Mesodermal cell (in vitro differentiated cells): ENCODE data around the gene INSIG1.

Source experiments
- H3K27ac ChIP-seq: 2 replicates; pipeline ENCODE4 v1.7.0; 2013; ENCODE audit warnings: mild to moderate bottlenecking, low read depth, low read length, moderate library complexity; ENCODE audit not compliant: severe bottlenecking
- H3K36me3 ChIP-seq: 2 replicates; pipeline ENCODE4 v1.7.1; 2013; ENCODE audit warnings: mild to moderate bottlenecking, low read length, moderate library complexity; ENCODE audit not compliant: control insufficient read depth, insufficient read depth
- H3K4me1 ChIP-seq: one replicate; pipeline ENCODE4 v1.7.1; 2013; ENCODE audit warnings: mild to moderate bottlenecking, low read length; ENCODE audit not compliant: insufficient read depth, control insufficient read depth, poor library complexity, severe bottlenecking
- H3K4me3 ChIP-seq: 2 replicates; pipeline ENCODE4 v1.7.0; 2013; ENCODE audit warnings: low read length, control low read depth, mild to moderate bottlenecking; ENCODE audit not compliant: insufficient read depth, poor library complexity, severe bottlenecking; ENCODE audit errors: extremely low read depth
- H3K9me3 ChIP-seq: 2 replicates; pipeline ENCODE4 v1.7.1; 2013; ENCODE audit warnings: mild to moderate bottlenecking, low read length, moderate library complexity; ENCODE audit not compliant: control insufficient read depth
- WGBS, 2 experiments: methylation state at CpG; one replicate each; pipeline ENCODE4 v1.1.5; 2013; ENCODE audit warnings: missing lambda C conversion rate in 2 of 2; ENCODE audit not compliant: insufficient coverage in 2 of 2; 5-methylcytosine and 5-hydroxymethylcytosine counted together

INSIG1 gene

GRCh38 chr7:155266440-155266839 lies 31.2 kb upstream of the INSIG1 start:
- Histone ChIP-seq H3K27ac (no peak overlapping the region), H3K9me3 (no peaks in the 10 kb centered on the region), H3K4me3 (no peak overlapping the region), H3K36me3 (no peaks in the 10 kb centered on the region), H3K4me1 (no peaks in the 10 kb centered on the region)
- 88 to 91% methylated on average over 6 to 9 of the region's 9 CpGs for WGBS, 2 experiments

DNA sequence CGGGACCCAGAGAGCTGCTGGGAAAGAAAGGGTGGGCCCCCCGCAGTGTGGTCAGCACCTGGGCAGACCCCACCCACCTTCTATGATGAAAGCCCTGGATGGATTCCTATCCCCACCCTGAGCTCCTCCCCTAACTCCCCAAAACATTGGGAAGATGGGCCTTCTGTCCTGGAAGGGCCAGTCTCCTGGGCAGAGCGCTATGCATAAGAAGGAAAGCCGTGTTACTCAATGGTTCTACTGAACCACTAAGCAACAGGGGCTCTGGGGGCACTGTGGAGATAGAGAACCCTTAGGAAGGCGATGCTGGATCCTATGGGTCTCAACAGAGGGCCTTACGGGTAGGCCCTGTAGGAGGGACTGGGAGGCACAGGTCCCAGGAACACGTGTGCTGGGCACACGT lies 30.7 kb upstream of the INSIG1 start:
- Histone ChIP-seq H3K27ac (no peak overlapping the region), H3K9me3 (no peaks in the 10 kb centered on the region), H3K4me1 (no peaks in the 10 kb centered on the region), H3K4me3 (no peak overlapping the region), H3K36me3 (no peaks in the 10 kb centered on the region)
- 82 to 91% methylated on average over 5 to 7 of the region's 8 CpGs for WGBS, 2 experiments

DNA sequence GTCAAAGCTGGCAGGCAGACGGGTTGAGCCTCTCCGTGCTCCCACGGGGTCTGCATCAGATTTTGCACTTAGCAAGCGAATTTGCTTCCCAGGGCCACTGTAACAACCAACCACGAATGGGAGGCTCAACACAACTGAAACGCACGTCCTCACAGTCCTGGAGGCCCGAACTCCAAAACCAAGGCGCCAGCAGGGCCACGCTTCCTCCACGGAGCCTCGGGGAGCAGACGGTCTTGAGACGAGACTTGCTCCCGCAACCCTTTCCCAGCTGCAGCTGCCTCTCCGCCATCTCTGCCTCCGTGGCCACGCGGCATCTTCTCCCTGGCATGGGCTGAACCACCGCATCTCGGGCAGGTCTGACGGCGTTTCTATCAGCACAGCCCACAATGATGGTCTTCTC lies 30.2 kb upstream of the INSIG1 start:
- WGBS, 2 experiments: 93 to 94% methylated on average over 23 of the region's 23 CpGs
- no peaks in the 10 kb centered on the region for H3K9me3 ChIP-seq
- H3K4me1 ChIP-seq: no peaks in the 10 kb centered on the region
- no peak overlapping the region for H3K4me3 ChIP-seq
- H3K27ac ChIP-seq: no peak overlapping the region
- H3K36me3 ChIP-seq: no peaks in the 10 kb centered on the region

GRCh38 chr7:155268211-155268610 lies 29.5 kb upstream of the INSIG1 start:
- Histone ChIP-seq H3K4me1 (no peaks in the 10 kb centered on the region), H3K9me3 (no peaks in the 10 kb centered on the region), H3K36me3 (no peaks in the 10 kb centered on the region), H3K4me3 (no peak overlapping the region), H3K27ac (no peak overlapping the region)
- 90 to 94% methylated on average over 9 to 12 of the region's 12 CpGs for WGBS, 2 experiments

DNA sequence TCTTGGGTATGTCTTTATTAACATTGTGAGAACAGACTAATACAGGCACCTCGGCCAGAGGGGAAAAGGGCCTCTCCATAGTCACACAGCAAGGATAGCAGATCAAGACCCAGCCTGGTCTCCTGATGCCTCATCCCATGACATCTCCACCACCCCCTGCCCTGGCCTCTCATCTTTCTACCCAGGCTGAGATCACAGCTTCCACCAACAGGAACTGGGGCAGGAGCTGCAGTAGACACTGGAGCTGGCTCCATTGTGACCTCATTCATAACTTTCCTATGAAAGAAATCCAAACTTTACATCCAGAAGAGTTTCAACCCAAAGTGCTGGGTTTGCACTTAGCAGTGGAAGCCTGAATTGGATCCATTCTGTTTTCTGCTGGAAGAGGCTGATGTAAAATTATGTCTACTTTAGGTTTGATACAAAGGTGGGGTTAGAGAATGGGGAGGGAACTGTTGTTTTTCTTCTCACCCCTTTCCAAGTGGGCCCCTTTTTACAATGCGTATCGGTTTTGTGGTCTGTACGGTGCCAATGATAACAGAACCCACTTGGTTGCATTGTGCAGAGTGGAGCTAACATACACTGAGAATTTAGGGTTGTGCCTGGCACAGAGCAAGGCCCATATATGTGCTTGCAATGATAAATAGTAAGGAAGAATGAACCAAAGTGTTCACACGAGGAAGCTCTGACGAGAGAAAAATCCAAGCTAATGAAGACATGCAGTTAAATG lies 28.6 kb upstream of the INSIG1 start:
- 98 to 100% methylated on average over 4 to 6 of the region's 6 CpGs for WGBS, 2 experiments
- Histone ChIP-seq H3K27ac (no peak overlapping the region), H3K36me3 (no peaks in the 10 kb centered on the region), H3K4me1 (no peaks in the 10 kb centered on the region), H3K9me3 (no peaks in the 10 kb centered on the region), H3K4me3 (no peak overlapping the region)

- WGBS, 2 experiments: 86 to 94% methylated on average over 14 to 19 of the region's 20 CpGs
- Histone ChIP-seq H3K4me1 (no peaks in the 10 kb centered on the region), H3K9me3 (no peaks in the 10 kb centered on the region), H3K27ac (no peak overlapping the region), H3K4me3 (no peak overlapping the region), H3K36me3 (no peaks in the 10 kb centered on the region)
Observed at GRCh38 chr7:155269766-155270585, 27.7 kb upstream of the INSIG1 start.

- Histone ChIP-seq H3K4me3 (no peak overlapping the region), H3K4me1 (no peaks in the 10 kb centered on the region), H3K36me3 (no peaks in the 10 kb centered on the region), H3K27ac (no peak overlapping the region), H3K9me3 (no peaks in the 10 kb centered on the region)
- 73 to 100% methylated on average over 1 of the region's 3 CpGs for WGBS, 2 experiments
Observed at GRCh38 chr7:155270861-155271260, 26.8 kb upstream of the INSIG1 start.

DNA sequence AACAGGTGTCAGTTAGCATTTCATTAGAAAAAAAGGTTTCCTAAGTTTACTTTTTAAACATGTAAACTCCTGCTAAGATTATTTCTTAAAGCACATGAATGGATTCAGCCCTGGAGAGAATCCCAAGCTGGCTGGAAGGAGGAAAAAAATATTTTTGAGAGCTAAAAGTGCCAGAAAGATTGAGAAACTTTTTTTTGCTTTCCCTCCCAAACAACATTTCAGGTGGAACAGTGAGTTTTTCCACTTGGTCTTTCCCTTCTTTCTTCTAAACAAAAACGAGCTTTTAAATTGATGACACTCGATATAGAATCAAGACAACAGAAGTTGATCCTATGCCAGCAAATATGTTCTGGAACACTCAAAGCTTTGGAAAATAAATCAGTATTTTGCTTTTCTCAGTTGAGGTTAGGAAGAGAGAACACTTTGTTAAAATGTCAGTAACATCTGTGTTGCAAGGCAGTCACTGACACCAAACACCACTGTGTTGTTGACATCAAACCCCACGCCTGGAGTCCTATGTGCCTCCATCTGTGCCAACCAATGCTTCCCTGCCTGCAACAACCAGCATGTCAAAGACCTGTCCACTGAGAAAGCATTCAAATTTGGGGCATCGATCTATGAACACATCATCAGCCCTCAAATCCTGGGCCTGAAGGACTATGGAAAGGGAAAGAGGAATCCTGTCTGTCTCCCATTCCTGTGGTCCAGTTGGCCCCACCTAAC lies 22.9 kb upstream of the INSIG1 start:
- WGBS, 2 experiments: 86 to 92% methylated on average over 2 of the region's 4 CpGs
- H3K9me3 ChIP-seq: no peaks in the 10 kb centered on the region
- no peaks in the 10 kb centered on the region for H3K36me3 ChIP-seq
- H3K27ac ChIP-seq: no peak overlapping the region
- no peaks in the 10 kb centered on the region for H3K4me1 ChIP-seq
- no peak overlapping the region for H3K4me3 ChIP-seq

DNA sequence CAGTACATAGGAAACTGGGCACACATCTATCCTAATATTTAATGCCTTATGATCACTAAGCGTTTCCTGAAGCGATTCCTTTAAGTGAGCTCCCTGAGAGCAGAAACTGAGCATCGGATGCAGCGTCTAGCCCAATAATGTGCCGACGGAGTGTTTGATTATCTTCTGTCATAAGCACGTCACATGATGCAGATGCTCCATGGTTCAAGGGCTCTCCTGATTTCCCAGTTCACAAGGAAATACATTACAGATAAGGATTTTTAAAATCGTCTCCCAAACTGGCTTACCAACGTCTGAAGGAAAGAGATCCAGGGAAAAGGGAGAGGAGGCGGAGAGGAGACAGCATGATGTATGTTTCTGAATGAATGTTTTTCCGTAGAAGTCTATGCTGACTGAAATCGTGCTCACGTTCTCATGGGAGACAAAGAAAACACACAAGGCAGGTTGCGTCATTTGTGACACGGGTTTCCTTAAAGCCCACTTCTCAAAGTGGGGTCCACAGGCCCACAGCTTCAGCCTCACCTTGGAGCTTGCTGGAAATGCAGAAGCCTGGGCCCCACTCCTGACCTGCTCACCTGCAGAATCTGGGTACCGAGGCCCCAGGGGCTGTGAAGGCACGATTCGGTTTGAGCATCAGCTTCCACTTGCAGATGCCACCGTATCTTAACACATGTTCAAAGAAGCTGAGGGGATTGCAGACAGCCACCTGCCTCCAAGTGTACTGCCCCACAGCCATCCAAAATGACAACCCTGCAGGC lies 21.5 kb upstream of the INSIG1 start:
- no peaks in the 10 kb centered on the region for H3K36me3 ChIP-seq
- no peaks in the 10 kb centered on the region for H3K9me3 ChIP-seq
- no peak overlapping the region for H3K4me3 ChIP-seq
- no peaks in the 10 kb centered on the region for H3K4me1 ChIP-seq
- H3K27ac ChIP-seq: no peak overlapping the region
- 95% methylated on average over 18 to 19 of the region's 19 CpGs for WGBS, 2 experiments

DNA sequence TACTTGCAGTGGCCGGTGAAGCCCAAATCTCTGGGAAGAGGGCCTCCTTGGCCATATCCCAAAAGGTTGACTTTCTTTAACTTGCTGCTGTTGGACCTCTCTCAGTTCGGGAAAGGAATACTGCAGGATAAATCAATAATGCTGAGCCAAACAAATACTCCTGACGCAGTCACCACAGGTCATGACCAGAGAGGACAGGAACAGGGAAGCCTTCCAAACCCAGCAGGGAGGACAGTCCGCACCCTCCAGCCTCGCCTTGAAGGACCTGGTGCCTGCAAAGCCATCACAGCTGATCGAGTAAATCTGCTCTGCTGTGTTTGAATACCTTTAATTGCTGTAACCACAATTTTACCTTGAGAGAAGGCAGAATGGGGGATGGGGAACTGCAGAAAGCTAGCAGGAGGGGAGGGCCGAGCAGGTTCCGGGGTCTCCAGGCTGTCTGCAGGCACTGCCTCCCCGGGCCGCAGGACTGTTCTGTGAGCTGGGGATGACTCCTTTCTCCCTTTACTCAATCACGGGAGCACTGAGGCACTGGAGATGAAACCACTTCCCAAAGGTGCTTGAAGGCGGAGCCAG lies 20.8 kb upstream of the INSIG1 start:
- WGBS, 2 experiments: 81 to 98% methylated on average over 5 to 9 of the region's 12 CpGs

More for the DNA sequence above, 20.8 kb upstream of the INSIG1 start:
- Histone ChIP-seq H3K36me3 (no peaks in the 10 kb centered on the region), H3K4me1 (no peaks in the 10 kb centered on the region), H3K27ac (no peak overlapping the region), H3K4me3 (no peak overlapping the region), H3K9me3 (no peaks in the 10 kb centered on the region)
